ENCODE results near the gene SPACDR.
A peak's percentile ranks its signal among the peaks of the same experiment; 100 is the strongest.
"Not testable (repeated sequence)": the region's sequence is repeated elsewhere in the genome, so short reads cannot be mapped to it uniquely, and the experiment has no call there.

Gene SPACDR

DNA sequence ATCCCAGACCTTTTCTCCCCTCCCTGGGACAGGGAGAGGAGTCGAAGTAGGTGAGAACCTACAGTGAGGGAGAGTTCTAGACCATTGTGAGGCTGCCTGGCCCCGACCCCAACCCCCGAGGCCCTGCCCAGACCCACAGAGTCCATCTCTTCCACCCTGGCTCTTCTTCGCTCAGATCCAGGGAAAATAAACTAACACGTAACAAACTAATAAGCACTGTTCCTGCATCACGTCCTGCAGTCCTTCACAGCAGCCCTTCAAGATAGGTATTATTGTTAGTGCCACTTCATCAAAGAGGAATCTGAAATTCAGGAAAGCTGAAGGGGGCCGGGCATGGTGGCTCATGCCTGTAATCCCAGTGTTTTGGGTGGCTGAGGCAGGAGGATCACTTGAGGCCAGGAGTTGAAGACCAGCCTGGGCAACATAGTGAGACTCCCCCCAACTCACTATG lies at the start of gene SPACDR:
Gene SPACDR, minus strand, starts transcription at position 51 of the 451 bp plus-strand sequence. CDS start 235 bp downstream, outside the sequence.
- no peak for DNase-seq (ENCODE audit: low read depth)

DNA sequence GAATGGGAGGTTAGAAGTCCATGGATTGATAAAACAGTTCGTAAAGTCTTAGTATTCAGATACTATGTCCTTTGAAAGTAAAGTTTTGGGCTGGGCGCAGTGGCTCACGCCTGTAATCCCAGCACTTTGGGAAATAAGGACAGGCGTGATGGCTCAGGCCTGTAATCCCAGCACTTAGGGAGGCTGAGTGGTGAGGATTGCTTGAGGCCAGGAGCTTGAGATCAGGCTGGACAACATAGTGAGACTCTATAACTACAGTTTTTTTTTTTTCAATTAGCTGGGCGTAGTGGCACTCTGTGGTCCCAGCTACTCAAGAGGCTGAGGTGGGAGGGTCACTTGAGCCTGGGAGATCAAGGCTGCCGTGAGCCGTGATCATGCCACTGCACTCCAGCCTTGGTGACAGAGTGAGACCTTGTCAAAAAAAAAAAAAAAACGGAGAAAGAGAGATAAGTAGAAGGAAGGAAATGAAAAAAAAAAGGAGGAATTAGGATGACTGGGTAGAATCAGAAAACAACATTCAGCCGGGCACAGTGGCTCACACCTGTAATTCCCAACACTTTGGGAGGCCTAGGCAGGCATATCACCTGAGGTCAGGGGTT lies 49.3 kb upstream of the SPACDR start:
- no peak for DNase-seq (ENCODE audit: low read depth)

DNA sequence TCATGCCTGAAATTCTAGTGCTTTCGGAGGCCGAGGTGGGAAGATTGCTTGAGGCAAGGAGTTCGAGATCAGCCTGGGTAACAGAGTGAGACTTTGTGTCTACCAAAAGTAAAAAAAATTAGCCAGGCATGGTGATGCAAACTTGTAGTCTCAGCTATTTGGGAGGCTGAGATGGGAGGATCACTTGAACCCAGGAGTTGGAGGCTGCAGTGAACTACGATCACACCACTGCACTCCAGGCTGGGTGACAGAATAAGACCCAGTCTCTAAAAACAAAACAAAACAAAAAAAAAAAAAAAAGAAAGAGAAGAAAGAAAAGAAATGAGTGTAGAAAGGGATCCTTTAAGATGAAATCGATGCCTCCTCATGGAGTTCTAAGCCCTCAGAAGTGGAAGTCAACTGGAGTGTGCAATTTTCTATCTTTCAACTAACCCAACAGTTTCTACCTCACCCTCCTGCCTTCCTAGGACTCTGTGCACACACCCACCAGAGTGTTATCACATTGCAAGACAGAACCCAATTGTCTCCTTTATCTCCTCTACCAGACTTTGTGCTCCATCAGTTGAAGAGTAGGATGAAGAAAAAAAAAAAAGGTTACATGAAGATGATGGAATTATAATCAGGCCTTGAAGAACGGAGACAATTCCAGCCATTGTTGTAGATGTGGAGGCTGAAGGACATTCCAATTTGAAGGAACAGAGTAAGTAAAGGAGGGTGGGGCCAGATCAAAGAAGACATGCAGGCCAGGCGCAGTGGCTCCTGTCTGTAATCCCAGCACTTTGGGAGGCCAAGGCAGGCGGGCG lies 46.6 kb upstream of the SPACDR start:
- no peak for DNase-seq (ENCODE audit: low read depth)

DNA sequence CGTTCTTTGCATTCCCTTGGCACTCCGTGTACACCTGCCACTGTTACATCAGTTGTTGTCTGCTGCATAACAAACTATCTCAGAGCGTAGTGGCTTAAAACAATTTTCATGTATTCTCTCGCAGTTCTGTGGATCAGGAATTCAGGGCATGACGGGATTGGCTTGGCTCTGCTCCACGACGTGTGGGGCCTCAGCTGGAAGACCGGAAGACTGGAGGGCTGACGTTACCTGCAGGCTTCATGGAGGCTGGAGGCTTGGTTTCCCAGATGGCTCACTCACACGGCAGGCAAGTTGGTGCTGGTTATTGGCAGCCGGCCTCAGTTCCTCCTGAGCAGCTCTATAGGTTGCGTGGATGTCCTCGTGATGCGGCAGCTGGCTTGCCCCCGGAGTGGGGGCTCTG lies 45.2 kb upstream of the SPACDR start:
- DNase-seq (ENCODE audit: low read depth): no peak

GRCh38 chr7:100506356-100506923 lies 42.4 kb upstream of the SPACDR start:
- DNase-seq (ENCODE audit: low read depth): no peak

GRCh38 chr7:100504887-100505611 lies 41.0 kb upstream of the SPACDR start:
- no peak for DNase-seq (ENCODE audit: low read depth)

GRCh38 chr7:100504031-100504430 lies 40.0 kb upstream of the SPACDR start:
- DNase-seq (ENCODE audit: low read depth): not testable (repeated sequence)

DNA sequence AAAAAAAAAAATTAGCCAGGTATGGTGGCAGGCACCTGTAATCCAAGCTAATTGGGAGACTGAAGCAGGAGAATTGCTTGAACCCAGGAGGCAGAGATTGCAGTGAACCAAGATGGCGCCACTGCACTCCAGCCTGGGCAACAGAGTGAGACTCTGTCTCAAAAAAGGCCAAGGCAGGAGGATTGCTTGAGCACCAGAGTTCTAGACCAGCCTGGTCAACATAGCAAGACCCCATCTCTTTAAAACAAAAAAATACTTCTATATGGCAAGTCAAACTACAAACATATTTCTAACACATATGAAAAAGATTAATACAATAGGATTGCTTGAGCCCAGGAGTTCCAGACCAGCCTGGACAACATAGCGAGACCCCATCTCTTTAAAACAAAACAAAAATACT lies 36.7 kb upstream of the SPACDR start:
- not testable (repeated sequence) for DNase-seq (ENCODE audit: low read depth)

DNA sequence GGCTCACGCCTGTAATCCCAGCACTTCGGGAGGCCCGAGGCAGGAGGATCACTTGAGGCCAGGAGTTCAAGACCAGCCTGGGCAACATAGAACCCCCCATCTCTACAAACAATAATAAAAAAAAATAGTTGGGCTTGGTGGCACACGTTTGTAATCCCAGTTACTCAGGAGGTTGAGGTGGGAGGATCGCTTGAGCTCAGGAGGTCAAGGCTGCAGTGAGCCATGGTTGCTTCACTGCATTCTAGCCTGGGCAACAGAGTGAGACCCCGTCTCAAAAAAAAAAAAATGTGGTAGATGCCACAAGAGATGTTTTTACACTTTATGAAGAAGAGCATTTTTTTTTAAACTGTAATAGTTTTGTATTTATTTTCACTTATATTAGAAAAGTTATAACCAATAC lies 32.4 kb upstream of the SPACDR start:
- DNase-seq (ENCODE audit: low read depth): no peak

DNA sequence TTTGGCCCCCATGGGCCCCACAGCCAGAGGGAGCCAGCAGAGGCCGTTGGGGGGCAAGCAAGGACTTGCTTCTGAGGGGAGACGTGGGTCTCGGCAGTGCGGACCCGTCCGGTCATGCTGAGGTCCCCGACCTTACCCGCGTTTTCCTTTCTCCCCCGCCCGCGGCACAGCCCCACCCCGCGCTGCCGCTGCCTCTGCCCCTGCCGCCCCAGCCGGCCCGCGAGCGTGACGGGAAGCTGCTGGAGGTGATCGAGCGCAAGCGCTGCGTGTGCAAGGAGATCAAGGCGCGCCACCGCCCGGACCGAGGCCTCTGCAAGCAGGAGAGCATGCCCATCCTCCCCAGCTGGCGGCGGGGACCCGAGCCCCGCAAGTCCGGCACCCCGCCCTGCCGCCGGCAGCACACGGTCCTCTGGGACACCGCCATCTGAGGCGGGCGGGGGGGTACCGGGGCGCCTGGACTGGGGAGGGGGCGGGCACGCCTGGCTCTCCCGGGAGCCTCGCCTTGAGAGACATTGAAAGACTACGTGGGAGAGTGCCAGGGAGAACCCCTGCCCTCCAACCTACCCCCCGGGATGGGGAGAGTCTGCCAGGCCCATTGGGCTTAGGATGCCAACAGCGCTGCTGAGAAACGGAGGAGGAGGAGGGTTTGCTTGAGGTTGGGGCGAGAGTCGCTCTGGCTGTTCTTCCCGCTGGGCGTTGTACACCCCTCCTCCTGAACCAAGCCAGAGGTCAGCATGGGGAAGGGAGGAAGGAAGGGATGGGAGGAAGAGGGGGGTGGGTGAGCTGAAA lies 29.6 kb upstream of the SPACDR start:
- peak; percentile 36 for DNase-seq (ENCODE audit: low read depth)

DNA sequence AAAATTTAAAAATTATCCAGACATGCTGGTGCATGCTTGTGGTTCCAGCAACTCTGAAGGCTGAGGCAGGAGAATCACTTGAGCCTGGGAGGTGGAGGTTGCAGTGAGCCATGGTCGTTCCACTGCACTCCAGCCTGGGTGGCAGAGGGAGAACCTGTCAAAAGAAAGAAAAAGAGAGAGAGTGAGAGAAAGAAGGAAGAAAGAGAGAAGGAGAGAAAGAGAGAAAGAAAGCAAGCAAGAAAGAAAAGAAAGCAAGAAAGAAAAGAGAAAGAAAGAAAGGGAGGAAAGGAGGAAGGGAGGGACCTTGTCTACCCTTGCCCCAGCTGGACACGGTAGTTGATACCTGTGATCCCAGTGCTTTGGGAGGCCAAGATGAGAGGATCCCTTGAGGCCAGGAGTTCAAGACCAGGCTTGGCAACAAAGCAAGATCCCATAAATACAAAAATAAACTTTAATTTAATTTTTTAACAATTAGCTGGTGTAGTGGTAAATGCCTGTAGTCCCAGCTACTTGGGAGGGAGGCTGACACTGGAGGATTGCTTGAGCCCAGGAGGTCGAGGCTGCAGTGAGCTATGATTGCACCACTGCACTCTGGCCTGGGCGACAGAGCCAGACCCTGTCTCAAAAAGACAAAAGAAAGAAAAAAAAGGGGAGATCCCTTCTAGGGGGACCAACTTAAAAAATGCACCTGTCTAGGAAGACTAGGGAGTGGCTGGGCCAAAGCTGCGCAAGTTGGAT lies 28.8 kb upstream of the SPACDR start:
- DNase-seq (ENCODE audit: low read depth): no peak

- no peak for DNase-seq (ENCODE audit: low read depth)
Observed at GRCh38 chr7:100491192-100491578, 27.1 kb upstream of the SPACDR start.

DNA sequence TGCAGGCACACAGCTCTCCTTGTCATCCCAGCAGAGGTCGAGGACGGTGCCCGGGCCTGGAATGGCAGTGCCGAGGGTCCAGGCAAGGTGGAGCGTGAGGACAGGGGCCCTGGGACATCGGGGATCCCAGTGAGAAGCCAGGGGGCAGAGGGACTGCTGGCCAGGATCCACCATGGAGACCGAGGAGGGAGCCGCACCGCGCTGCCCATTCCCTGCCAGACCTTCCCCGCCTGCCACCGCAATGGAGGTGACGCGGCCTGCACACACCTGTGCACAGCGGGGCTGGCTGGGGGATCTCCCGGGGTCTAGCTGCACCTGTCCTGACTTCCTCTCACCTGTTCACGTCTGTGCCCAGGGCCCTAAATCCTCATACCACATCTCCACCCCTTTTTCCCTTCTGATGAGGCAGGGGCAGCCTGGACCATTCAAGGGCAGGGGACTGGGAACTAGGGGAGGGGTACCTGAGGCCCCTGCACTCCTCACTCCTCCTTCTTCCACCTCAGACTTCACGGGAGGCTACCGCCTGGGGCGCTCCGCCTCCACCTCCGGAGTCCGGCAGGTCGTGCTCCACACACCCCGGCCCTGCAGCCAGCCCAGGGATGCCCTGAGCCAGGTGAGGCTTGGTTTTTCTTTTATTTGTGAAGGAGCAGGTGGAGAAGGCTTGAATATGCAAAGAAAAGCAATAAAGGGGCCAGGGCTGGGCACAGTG lies 26.6 kb upstream of the SPACDR start:
- no peak for DNase-seq (ENCODE audit: low read depth)

DNA sequence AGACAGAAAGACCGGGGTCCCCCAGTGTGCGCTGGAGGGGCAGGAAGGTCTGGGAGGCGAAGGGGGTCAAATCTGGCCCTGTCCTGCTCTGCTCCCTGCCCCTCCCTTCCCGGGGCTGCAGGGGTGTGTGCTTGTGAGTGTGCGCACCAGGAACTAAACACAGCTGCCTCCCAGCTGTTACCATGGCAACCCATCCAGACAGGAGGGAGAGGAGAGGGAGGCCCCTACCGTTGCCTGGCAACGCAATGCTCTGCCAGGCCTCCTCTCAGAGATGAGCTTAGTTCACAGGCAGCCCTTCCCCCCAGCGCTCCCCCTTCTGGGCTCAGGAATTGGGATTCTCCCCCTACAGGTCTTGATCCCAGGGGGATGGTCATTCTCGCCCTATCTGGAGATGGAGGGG lies 25.8 kb upstream of the SPACDR start:
- no peak for DNase-seq (ENCODE audit: low read depth)

GRCh38 chr7:100489121-100489520 lies 25.1 kb upstream of the SPACDR start:
- no peak for DNase-seq (ENCODE audit: low read depth)

DNA sequence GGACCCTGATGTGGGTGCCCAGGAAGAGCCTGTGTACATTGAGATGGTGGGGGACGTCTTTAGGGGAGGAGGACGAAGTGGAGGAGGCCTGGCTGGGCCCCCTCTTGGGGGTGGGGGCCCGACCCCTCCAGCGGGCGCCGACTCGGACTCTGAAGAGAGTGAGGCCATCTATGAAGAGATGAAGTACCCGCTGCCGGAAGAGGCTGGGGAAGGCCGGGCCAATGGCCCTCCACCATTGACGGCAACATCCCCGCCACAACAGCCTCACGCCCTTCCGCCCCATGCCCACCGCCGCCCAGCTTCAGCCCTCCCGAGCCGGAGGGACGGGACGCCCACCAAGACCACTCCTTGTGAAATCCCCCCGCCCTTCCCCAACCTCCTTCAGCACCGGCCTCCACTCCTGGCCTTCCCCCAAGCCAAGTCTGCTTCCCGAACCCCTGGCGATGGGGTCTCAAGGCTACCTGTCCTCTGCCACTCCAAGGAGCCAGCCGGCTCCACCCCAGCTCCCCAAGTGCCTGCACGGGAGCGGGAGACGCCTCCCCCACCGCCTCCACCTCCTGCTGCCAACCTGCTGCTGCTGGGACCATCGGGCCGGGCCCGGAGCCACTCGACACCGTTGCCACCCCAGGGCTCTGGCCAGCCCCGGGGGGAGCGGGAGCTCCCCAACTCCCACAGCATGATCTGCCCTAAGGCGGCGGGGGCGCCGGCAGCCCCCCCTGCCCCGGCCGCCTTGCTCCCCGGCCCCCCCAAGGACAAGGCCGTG lies 24.5 kb upstream of the SPACDR start:
- DNase-seq (ENCODE audit: low read depth): no peak

DNA sequence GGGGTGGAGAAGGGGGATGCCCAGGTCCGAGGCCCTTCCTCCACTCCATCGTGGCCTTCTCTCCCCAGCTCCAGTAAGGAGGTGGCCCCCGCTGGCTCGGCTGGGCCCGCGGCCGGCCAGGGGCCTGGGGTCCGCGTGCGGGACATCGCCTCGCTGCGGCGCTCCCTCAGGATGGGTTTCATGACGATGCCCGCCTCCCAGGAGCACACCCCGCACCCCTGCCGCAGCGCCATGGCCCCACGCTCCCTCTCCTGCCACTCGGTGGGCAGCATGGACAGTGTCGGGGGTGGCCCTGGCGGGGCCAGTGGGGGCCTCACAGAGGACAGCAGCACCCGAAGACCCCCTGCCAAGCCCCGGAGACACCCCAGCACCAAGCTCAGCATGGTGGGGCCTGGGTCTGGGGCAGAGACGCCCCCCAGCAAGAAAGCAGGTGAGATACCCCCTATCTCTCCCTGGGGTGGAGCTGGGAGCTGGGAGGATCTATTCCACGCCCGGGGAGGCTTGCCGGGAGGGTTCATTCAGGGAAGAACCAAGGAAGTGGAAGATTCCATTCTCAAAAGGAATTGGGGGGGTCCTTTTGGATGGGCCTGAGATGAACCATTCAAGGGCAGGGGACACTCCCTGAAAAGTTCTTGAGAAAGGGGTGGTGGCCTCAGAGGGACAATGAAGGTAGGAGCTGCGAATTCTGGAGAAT lies 22.8 kb upstream of the SPACDR start:
- no peak for DNase-seq (ENCODE audit: low read depth)

DNA sequence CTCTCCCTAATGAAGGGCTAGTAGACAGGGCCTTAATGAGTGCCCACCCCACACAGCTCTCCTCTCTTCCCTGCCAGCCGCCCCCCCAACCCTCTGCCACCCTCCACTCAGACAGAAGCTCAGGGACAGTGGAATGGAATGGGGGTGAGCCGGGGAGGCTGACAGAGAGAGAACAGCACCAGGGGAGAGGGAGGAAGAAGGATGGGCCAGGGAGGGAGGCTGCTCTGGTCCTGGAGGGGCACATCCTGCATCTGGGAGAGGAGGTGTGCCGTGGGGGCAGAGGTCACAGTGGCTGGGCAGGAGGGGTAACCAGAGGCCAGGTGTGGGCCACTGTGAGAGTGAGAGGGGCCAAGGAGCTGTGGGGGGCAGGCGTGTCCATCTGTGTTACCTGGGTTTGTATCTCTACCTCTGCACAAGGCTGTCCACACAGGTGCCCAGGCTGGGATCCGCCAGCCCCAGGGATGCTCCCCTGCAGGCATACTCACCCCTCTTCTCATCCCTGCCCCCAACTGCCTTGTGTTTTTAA lies 22.1 kb upstream of the SPACDR start:
- DNase-seq (ENCODE audit: low read depth): no peak

- no peak for DNase-seq (ENCODE audit: low read depth)
Observed at GRCh38 chr7:100485471-100485876, 21.4 kb upstream of the SPACDR start.
